ENCODE results near the gene GALP. TPM values are rescaled to one million over a fixed set of nuclear protein-coding genes. Genes with fewer than 3 reads are reported as not detected.
"Not testable (repeated sequence)": the region's sequence is repeated elsewhere in the genome, so short reads cannot be mapped to it uniquely, and the experiment has no call there.

GALP gene
- total RNA-seq, 1 donor from 2014 or later: 0.37 TPM

- H3K36me3 Mint-ChIP-seq (ENCODE audit: low read depth): no peaks in the 10 kb centered on the region
- H3K9me3 Mint-ChIP-seq: no peaks in the 10 kb centered on the region
- no peak overlapping the region for H3K27ac Mint-ChIP-seq (ENCODE audit: unreplicated experiment)
- TF ChIP-seq, protein P1, sequence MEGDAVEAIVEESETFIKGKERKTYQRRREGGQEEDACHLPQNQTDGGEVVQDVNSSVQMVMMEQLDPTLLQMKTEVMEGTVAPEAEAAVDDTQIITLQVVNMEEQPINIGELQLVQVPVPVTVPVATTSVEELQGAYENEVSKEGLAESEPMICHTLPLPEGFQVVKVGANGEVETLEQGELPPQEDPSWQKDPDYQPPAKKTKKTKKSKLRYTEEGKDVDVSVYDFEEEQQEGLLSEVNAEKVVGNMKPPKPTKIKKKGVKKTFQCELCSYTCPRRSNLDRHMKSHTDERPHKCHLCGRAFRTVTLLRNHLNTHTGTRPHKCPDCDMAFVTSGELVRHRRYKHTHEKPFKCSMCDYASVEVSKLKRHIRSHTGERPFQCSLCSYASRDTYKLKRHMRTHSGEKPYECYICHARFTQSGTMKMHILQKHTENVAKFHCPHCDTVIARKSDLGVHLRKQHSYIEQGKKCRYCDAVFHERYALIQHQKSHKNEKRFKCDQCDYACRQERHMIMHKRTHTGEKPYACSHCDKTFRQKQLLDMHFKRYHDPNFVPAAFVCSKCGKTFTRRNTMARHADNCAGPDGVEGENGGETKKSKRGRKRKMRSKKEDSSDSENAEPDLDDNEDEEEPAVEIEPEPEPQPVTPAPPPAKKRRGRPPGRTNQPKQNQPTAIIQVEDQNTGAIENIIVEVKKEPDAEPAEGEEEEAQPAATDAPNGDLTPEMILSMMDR (conservative IDR thresholded peaks at IDR 0.05): no peak
- H3K4me3 Mint-ChIP-seq: no peak overlapping the region
- peaks cover 11% of the 10 kb centered on the region for H3K27me3 Mint-ChIP-seq (ENCODE audit: low read depth)
- H3K4me1 Mint-ChIP-seq: peaks cover 22% of the 10 kb centered on the region
- DNase-seq (ENCODE audit: low read depth, low spot score): no peak
Observed at GRCh38 chr19:56174550-56174949, 1.3 kb upstream of the GALP start.

DNA sequence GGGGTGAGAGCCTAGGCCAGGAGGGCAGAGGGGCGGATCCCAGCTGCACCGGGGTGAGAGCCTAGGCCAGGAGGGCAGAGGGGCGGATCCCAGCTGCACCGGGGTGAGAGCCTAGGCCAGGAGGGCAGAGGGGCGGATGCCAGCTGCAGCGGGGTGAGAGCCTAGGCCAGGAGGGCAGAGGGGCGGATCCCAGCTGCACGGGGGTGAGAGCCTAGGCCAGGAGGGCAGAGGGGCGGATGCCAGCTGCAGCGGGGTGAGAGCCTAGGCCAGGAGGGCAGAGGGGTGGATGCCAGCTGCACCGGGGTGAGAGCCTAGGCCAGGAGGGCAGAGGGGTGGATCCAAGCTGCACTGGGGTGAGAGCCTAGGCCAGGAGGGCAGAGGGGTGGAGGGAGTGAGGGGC is 502 bp downstream of the GALP start:
- H3K36me3 Mint-ChIP-seq (ENCODE audit: low read depth); DNase-seq (ENCODE audit: low read depth, low spot score); H3K9me3 Mint-ChIP-seq; H3K4me3 Mint-ChIP-seq; H3K27ac Mint-ChIP-seq (ENCODE audit: unreplicated experiment); H3K27me3 Mint-ChIP-seq (ENCODE audit: low read depth): not testable (repeated sequence)
- peaks cover 22% of the 10 kb centered on the region for H3K4me1 Mint-ChIP-seq

DNA sequence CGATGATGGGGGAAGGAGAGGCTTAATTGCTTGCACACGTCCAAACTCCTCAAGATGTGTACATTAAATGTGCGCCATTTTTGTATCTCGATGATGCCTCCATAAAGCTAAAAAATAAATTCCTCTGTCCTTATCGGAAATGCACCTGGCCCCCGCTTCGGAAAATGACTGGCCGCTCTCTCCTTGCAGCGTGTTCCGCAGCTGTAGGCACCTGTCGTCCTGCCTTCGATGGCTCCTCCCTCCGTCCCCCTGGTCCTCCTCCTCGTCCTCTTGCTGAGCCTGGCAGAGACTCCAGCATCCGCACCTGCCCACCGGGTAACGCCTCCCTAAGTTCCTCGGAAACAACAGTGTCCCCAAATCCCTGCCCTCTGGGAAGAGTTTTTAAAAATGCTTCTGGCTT is 1.1 kb downstream of the GALP start:
- H3K9me3 Mint-ChIP-seq: no peaks in the 10 kb centered on the region
- H3K4me3 Mint-ChIP-seq: no peak overlapping the region
- H3K27ac Mint-ChIP-seq (ENCODE audit: unreplicated experiment): peak overlapping the region; percentile 78

DNA sequence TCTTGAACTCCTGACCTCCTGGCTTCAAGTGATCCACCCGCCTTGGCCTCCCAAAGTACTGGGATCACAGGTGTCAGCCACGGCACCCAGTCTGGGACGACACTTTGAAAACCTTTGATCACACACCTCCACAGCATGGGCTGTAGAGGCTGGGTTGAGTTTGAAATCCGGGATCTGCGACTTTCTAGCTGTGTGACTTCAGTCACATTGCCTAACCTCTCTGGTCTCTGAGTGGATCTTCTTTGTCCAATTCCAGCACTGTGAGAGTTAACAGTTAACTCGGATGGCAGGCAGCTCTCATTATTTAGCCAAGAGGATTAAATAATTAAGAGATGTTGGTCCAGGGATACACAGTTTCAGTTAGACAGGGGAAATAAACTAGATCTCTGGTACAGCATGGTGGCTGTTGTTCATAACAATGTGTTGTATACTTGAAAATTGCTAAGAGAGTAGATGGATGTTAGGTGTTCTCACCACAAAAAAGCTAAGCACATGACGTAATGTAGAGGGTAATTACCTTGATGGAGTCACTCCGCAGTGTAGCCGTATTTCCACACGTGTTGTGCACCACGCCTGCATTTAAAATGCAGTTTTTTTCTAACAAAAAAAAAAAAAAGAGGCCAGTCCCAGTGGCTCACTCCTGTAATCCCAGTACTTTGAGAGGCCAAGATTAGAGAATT is 1.9 kb downstream of the GALP start:
- peaks cover 18% of the 10 kb centered on the region for H3K4me1 Mint-ChIP-seq
- H3K9me3 Mint-ChIP-seq: no peaks in the 10 kb centered on the region
- TF ChIP-seq, protein P1 (conservative IDR thresholded peaks at IDR 0.05): no peak
- peaks cover 11% of the 10 kb centered on the region for H3K27me3 Mint-ChIP-seq (ENCODE audit: low read depth)
- DNase-seq (ENCODE audit: low read depth, low spot score): no peak
- H3K36me3 Mint-ChIP-seq (ENCODE audit: low read depth): no peaks in the 10 kb centered on the region
- no peak overlapping the region for H3K4me3 Mint-ChIP-seq
- H3K27ac Mint-ChIP-seq (ENCODE audit: unreplicated experiment): no peak overlapping the region

More for the DNA sequence above, 1.1 kb downstream of the GALP start:
- Mint-ChIP-seq H3K36me3 (ENCODE audit: low read depth) (no peaks in the 10 kb centered on the region), H3K27me3 (ENCODE audit: low read depth) (peaks cover 7% of the 10 kb centered on the region), H3K4me1 (peaks cover 20% of the 10 kb centered on the region)
- DNase-seq (ENCODE audit: low read depth, low spot score): no peak
- TF ChIP-seq, protein P1 (conservative IDR thresholded peaks at IDR 0.05): no peak

DNA sequence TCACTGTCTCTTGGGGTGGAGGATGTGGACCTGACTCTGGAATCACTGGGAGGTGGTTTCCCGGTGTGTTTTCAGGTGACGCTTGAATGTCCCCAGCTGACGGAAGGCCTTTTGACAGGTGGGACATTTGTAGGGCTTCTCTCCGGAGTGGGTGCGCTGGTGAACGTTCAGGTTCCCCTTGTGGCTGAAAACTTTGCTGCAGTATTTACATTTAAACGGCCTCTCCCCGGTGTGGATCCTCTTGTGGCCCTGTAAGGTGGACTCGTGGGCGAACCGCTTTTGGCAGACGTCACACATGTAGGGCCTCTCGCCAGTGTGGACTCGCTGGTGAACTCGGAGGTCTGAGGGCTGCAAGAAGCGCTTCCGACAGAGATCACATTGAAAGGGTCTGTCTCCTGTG is 14.0 kb downstream of the GALP start:
- Mint-ChIP-seq H3K4me1 (no peaks in the 10 kb centered on the region), H3K27me3 (ENCODE audit: low read depth) (no peaks in the 10 kb centered on the region), H3K4me3 (no peak overlapping the region), H3K36me3 (ENCODE audit: low read depth) (no peaks in the 10 kb centered on the region), H3K27ac (ENCODE audit: unreplicated experiment) (no peak overlapping the region), H3K9me3 (no peaks in the 10 kb centered on the region)
- no peak for DNase-seq (ENCODE audit: low read depth, low spot score)
- TF ChIP-seq, protein P1 (conservative IDR thresholded peaks at IDR 0.05): no peak

- no peak for DNase-seq (ENCODE audit: low read depth, low spot score)
- TF ChIP-seq, protein P1 (conservative IDR thresholded peaks at IDR 0.05): no peak
- H3K27me3 Mint-ChIP-seq (ENCODE audit: low read depth): no peaks in the 10 kb centered on the region
- H3K36me3 Mint-ChIP-seq (ENCODE audit: low read depth): no peaks in the 10 kb centered on the region
- H3K4me3 Mint-ChIP-seq: no peak overlapping the region
- H3K4me1 Mint-ChIP-seq: no peaks in the 10 kb centered on the region
- no peak overlapping the region for H3K27ac Mint-ChIP-seq (ENCODE audit: unreplicated experiment)
- H3K9me3 Mint-ChIP-seq: no peaks in the 10 kb centered on the region
Observed at GRCh38 chr19:56191115-56191514, 15.3 kb downstream of the GALP start.

All from neural crest cell (in vitro differentiated cells).